NB4 (cell line): Measurements from ENCODE around the gene TBR1.

Experiments
- MAX ChIP-seq: IDR thresholded peaks from 2 replicates; pipeline ENCODE4 v1.6.1; 2011; ENCODE audit warnings: low read depth, low read length
- MYC ChIP-seq: IDR thresholded peaks from 2 replicates; pipeline ENCODE4 v1.6.1; 2011; ENCODE audit warnings: low read depth, low read length
- POLR2A ChIP-seq: IDR thresholded peaks from 2 replicates; pipeline ENCODE4 v1.6.1; 2011; ENCODE audit warnings: mild to moderate bottlenecking; ENCODE audit not compliant: insufficient read length; ENCODE audit errors: extremely low read depth
- TF ChIP-seq, protein P1 (sequence below): IDR thresholded peaks from one replicate; pipeline ENCODE4 v1.5.1; 2012; ENCODE audit warnings: low read depth, low read length

DNA sequence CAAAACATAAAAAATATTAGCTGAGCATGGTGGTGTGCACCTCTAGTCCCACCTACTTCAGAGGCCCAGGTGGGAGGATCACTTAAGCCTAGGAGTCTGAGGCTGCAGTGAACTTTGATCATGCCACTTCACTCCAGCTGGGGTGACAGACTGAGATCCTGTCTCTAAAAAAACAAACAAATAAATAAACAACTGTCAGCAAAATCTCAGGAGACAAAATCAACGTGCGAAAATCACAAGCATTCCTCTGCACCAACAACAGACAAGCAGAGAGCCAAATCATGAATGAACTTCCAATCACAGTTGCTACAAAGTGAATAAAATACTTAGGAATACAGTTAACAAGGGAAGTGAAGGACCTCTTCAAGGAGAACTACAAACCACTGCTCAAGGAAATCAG lies 58.8 kb downstream of the TBR1 start:
- TF ChIP-seq, protein P1, sequence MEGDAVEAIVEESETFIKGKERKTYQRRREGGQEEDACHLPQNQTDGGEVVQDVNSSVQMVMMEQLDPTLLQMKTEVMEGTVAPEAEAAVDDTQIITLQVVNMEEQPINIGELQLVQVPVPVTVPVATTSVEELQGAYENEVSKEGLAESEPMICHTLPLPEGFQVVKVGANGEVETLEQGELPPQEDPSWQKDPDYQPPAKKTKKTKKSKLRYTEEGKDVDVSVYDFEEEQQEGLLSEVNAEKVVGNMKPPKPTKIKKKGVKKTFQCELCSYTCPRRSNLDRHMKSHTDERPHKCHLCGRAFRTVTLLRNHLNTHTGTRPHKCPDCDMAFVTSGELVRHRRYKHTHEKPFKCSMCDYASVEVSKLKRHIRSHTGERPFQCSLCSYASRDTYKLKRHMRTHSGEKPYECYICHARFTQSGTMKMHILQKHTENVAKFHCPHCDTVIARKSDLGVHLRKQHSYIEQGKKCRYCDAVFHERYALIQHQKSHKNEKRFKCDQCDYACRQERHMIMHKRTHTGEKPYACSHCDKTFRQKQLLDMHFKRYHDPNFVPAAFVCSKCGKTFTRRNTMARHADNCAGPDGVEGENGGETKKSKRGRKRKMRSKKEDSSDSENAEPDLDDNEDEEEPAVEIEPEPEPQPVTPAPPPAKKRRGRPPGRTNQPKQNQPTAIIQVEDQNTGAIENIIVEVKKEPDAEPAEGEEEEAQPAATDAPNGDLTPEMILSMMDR, result no peak
- no peak for TF ChIP-seq MAX
- TF ChIP-seq POLR2A, result no peak
- no peak for TF ChIP-seq MYC
